GM19351 (cell line): ENCODE results near the gene MRPL10.

ENCODE experiments used
- ATAC-seq: cut with Tn5 transposase; IDR thresholded peaks from one replicate; pipeline ENCODE4 v1.9.1; 2021; ENCODE audit warnings: mild to moderate bottlenecking, moderate library complexity; ENCODE audit not compliant: unreplicated experiment

The MRPL10 gene

GRCh38 chr17:47860386-47860785 is 29.0 kb upstream of the MRPL10 start:
- no peak for ATAC-seq

- ATAC-seq, result no peak
Observed at GRCh38 chr17:47857551-47858455, 26.5 kb upstream of the MRPL10 start.

- no peak for ATAC-seq
Observed at GRCh38 chr17:47856830-47857229, 25.5 kb upstream of the MRPL10 start.

GRCh38 chr17:47855737-47856136 is 24.4 kb upstream of the MRPL10 start:
- ATAC-seq, result no peak

GRCh38 chr17:47853616-47854015 is 22.3 kb upstream of the MRPL10 start:
- ATAC-seq, result no peak

GRCh38 chr17:47852113-47852949 is 21.0 kb upstream of the MRPL10 start:
- no peak for ATAC-seq

- no peak for ATAC-seq
Observed at GRCh38 chr17:47851764-47852112, 20.4 kb upstream of the MRPL10 start.

GRCh38 chr17:47850692-47851573 is 19.6 kb upstream of the MRPL10 start, which contains the start of gene SP6:
SP6 (minus strand) TSS chr17:47851163; CDS start chr17:47848429, 2,734 bp downstream.
- ATAC-seq, result no peak

- no peak for ATAC-seq
Observed at GRCh38 chr17:47850373-47850691, 19.0 kb upstream of the MRPL10 start.

- ATAC-seq, result no peak
Observed at GRCh38 chr17:47848198-47848513, 16.8 kb upstream of the MRPL10 start.

GRCh38 chr17:47847341-47848197 is 16.2 kb upstream of the MRPL10 start:
- ATAC-seq, result no peak

GRCh38 chr17:47846716-47847340 is 15.5 kb upstream of the MRPL10 start:
- no peak for ATAC-seq

- no peak for ATAC-seq
Observed at GRCh38 chr17:47845716-47846075, 14.4 kb upstream of the MRPL10 start.

GRCh38 chr17:47844814-47845715 is 13.7 kb upstream of the MRPL10 start:
- ATAC-seq, result no peak

GRCh38 chr17:47844227-47844626 is 12.9 kb upstream of the MRPL10 start:
- no peak for ATAC-seq

- ATAC-seq, result no peak
Observed at GRCh38 chr17:47843391-47843730, 12.0 kb upstream of the MRPL10 start.

- no peak for ATAC-seq
Observed at GRCh38 chr17:47841488-47842291, 10.3 kb upstream of the MRPL10 start.
